HepG2 (cell line): ENCODE data around the gene AUTS2. TPM values are rescaled to one million over a fixed set of nuclear protein-coding genes. Genes with fewer than 3 reads are reported as not detected.

Experiments used
- ATAC-seq: fragments of 200-7000 bp; cut with Tn5 transposase; 3 replicates; pipeline ENCODE4 v1.9.1; 2020; ENCODE audit warnings: mild to moderate bottlenecking, moderate library complexity
- BruUV-seq: library from RNA; stranded (reverse); fragments of 400-500 nt; replicated peaks from 2 replicates; lab custom pipeline; 2021; lab: Mats Ljungman, UMichigan
- CTCF ChIA-PET: fragments of 300-600 bp; formaldehyde crosslinking; extraction: SDS; loops from one replicate; lab custom pipeline; 2021; ENCODE audit warnings: low total read pairs, inconsistent platforms, low intra/inter-chr PET ratio; lab: Yijun Ruan, JAX
- POLR2A ChIA-PET: fragments of 350-600 bp; sonication (Branson Sonifier 250); formaldehyde crosslinking; loops from one replicate; lab custom pipeline; 2020; ENCODE audit warnings: antibody characterized with exemption, inconsistent platforms; lab: Yijun Ruan, JAX
- DNase-seq: peaks from one replicate; pipeline ENCODE4 v3.0.0-alpha.2; 2015; ENCODE audit warnings: low spot score
- FAIRE-seq: peaks from 3 replicates; lab custom pipeline; 2011; peaks lifted over from hg19 to GRCh38; lab: Jason Lieb, UNC
- H2AFZ ChIP-seq: one replicate; pipeline ENCODE4 v1.6.1; 2011; ENCODE audit warnings: low read length, inconsistent platforms
- H3K27ac ChIP-seq: fragments of 300-600 bp; 3 replicates; pipeline ENCODE4 v1.8.0; 2011; ENCODE audit warnings: mixed run types, mild to moderate bottlenecking, mixed read lengths, low read length, inconsistent platforms; ENCODE audit not compliant: insufficient read depth; ENCODE audit errors: extremely low read length
- H3K27me3 ChIP-seq, 2 experiments: fragments of 200-600 bp in 1 of 2; 2 replicates in 1 of 2; 3 replicates in 1 of 2; pipeline versions ENCODE4 v1.6.0 to v1.8.0; 2011; ENCODE audit warnings: low read length in 2 of 2, mild to moderate bottlenecking in 2 of 2, moderate library complexity in 2 of 2, inconsistent platforms in 1 of 2; ENCODE audit not compliant: insufficient read depth in 2 of 2, control insufficient read depth in 1 of 2
- H3K36me3 ChIP-seq, 2 experiments: fragments of 200-600 bp in 1 of 2; replicated peaks in 1 of 2; 2 replicates in 1 of 2; 3 replicates in 1 of 2; pipeline versions ENCODE4 v1.5.1 to v1.8.0; 2011; ENCODE audit warnings: low read length in 2 of 2, inconsistent platforms in 1 of 2; ENCODE audit not compliant: insufficient read depth in 2 of 2, control insufficient read depth in 1 of 2
- H3K4me1 ChIP-seq: 2 replicates; pipeline ENCODE4 v1.5.1; 2012; ENCODE audit warnings: low read length, inconsistent platforms; ENCODE audit not compliant: insufficient read depth
- H3K4me2 ChIP-seq: 2 replicates; pipeline ENCODE4 v1.6.0; 2011; ENCODE audit warnings: low read depth, low read length, inconsistent platforms
- H3K4me3 ChIP-seq, 3 experiments: fragments of 200-600 bp in 1 of 3; sonication (generic), shearing (Covaris generic) in 1 of 3; replicated peaks in 1 of 3; 2 replicates each; pipeline ENCODE4 v1.5.1; 2011 to 2016; ENCODE audit warnings: low read length in 3 of 3, inconsistent platforms in 2 of 3, low read depth in 2 of 3, mild to moderate bottlenecking in 2 of 3, control low read depth in 1 of 3, mixed read lengths in 1 of 3; ENCODE audit not compliant: insufficient read depth in 1 of 3
- H3K79me2 ChIP-seq: one replicate; pipeline ENCODE4 v1.6.1; 2011; ENCODE audit warnings: low read length, inconsistent platforms; ENCODE audit not compliant: insufficient read depth
- H3K9ac ChIP-seq: 2 replicates; pipeline ENCODE4 v1.6.0; 2011; ENCODE audit warnings: mild to moderate bottlenecking, low read depth, low read length, inconsistent platforms; ENCODE audit not compliant: insufficient read depth
- H3K9me3 ChIP-seq: 2 replicates; pipeline ENCODE4 v1.5.1; 2012; ENCODE audit warnings: mild to moderate bottlenecking, low read length
- H4K20me1 ChIP-seq: 2 replicates; pipeline ENCODE4 v1.6.0; 2011; ENCODE audit warnings: inconsistent platforms, mild to moderate bottlenecking, low read length, moderate library complexity; ENCODE audit not compliant: insufficient read depth
- GMEB1 ChIP-seq: sonication (generic); formaldehyde crosslinking; IDR thresholded peaks from 2 replicates; pipeline ENCODE4 v1.5.1; 2020; ENCODE audit warnings: missing genetic modification reagents, mild to moderate bottlenecking, borderline replicate concordance
- HCFC1 ChIP-seq: fragments of 150-350 bp; IDR thresholded peaks from 2 replicates; pipeline ENCODE4 v1.6.1; 2014; ENCODE audit warnings: low read depth, low read length
- HIVEP1 ChIP-seq: sonication (generic); formaldehyde crosslinking; IDR thresholded peaks from 2 replicates; pipeline ENCODE4 v1.4.0; 2020; ENCODE audit warnings: mild to moderate bottlenecking, missing genetic modification reagents
- IRF2 ChIP-seq: IDR thresholded peaks from 2 replicates; pipeline ENCODE4 v1.6.1; 2018; ENCODE audit warnings: missing genetic modification reagents, missing compliant biosample characterization
- MAF1 ChIP-seq: sonication (generic); formaldehyde crosslinking; IDR thresholded peaks from 2 replicates; pipeline ENCODE4 v1.5.0; 2020; ENCODE audit warnings: missing genetic modification reagents, borderline replicate concordance
- NPAS2 ChIP-seq: sonication (generic); formaldehyde crosslinking; IDR thresholded peaks from 2 replicates; pipeline ENCODE4 v1.8.0; 2022; ENCODE audit warnings: mild to moderate bottlenecking, missing genetic modification reagents, borderline replicate concordance
- NR2F1 ChIP-seq, 2 experiments: fragments of 450-650 bp in 1 of 2; formaldehyde crosslinking in 1 of 2; IDR thresholded peaks; 2 replicates each; pipeline versions ENCODE4 v1.5.0 to v1.6.1; 2016 to 2020; ENCODE audit warnings: mild to moderate bottlenecking in 1 of 2, missing compliant biosample characterization in 1 of 2, missing genetic modification reagents in 1 of 2, moderate library complexity in 1 of 2
- NR2F2 ChIP-seq: IDR thresholded peaks from 2 replicates; pipeline ENCODE4 v1.6.1; 2012; ENCODE audit warnings: low read depth, inconsistent platforms, borderline replicate concordance
- POGK ChIP-seq: sonication (generic); formaldehyde crosslinking; conservative IDR thresholded peaks from 2 replicates; pipeline ENCODE4 v1.8.0; 2022; ENCODE audit warnings: mild to moderate bottlenecking, moderate library complexity, missing genetic modification reagents
- SIX1 ChIP-seq: sonication (generic); formaldehyde crosslinking; IDR thresholded peaks from 2 replicates; pipeline ENCODE4 v1.4.0; 2020; ENCODE audit warnings: missing genetic modification reagents, borderline replicate concordance
- SPEN ChIP-seq: sonication (generic); formaldehyde crosslinking; IDR thresholded peaks from 2 replicates; pipeline ENCODE4 v1.5.1; 2020; ENCODE audit warnings: low read depth, mild to moderate bottlenecking, missing genetic modification reagents
- ZNF264 ChIP-seq: sonication (generic); formaldehyde crosslinking; IDR thresholded peaks from 2 replicates; pipeline ENCODE4 v1.4.0; 2020; ENCODE audit warnings: missing genetic modification reagents
- ZNF552 ChIP-seq: sonication (generic); formaldehyde crosslinking; IDR thresholded peaks from 2 replicates; pipeline ENCODE4 v1.9.0; 2022; ENCODE audit warnings: missing genetic modification reagents, mild to moderate bottlenecking, borderline replicate concordance
- ZNF773 ChIP-seq: sonication (generic); formaldehyde crosslinking; IDR thresholded peaks from 2 replicates; pipeline ENCODE4 v1.4.0; 2020; ENCODE audit warnings: missing genetic modification reagents, borderline replicate concordance
- WGBS: methylation state at CpG from one replicate; pipeline ENCODE4 v1.1.6; 2017; ENCODE audit warnings: low lambda C conversion rate; 5-methylcytosine and 5-hydroxymethylcytosine counted together
- in situ Hi-C: cut with HindIII; loops from 2 replicates; pipeline ENCODE4 v1.10.0; 2017; ENCODE audit warnings: low pct_unique_long_range_greater_than_20kb; ENCODE audit not compliant: extremely low pct_ligation_motif_present
- intact Hi-C: fragments of 100-400 bp; cut with micrococcal nuclease; formaldehyde crosslinking; loops from one replicate; pipeline ENCODE4 v1.10.0; 2022; ENCODE audit not compliant: unreplicated experiment
- polyA plus RNA-seq, 8 experiments: library from polyadenylated mRNA; depleted of rRNA in 3 of 8; stranded (reverse) in 7 of 8; unstranded in 1 of 8; fragments of >200 nt; fragmentation: Illumina TruSeq in 4 of 8; extraction: Trizol in 4 of 8; gene quantifications; 2 replicates each; pipeline versions ENCODE4 v1.2.1 to v1.2.3, GENCODE V29; 2011 to 2016; ENCODE audit warnings: low read depth in 4 of 8, missing spikeins in 1 of 8, mixed read lengths in 1 of 8; ENCODE audit not compliant: insufficient read depth in 1 of 8
- total RNA-seq, 5 experiments: library from RNA; depleted of rRNA; stranded (reverse); fragments of >200 nt; fragmentation: Illumina TruSeq; extraction: Trizol; gene quantifications; 2 replicates each; pipeline ENCODE4 v1.2.3, GENCODE V29; 2016; ENCODE audit warnings: low read depth in 1 of 5

AUTS2 gene
- total and polyA plus RNA-seq, 2 of the 13 experiments (the other 11 are each of a cell fraction or from before 2014, with no cell fraction given) = 0.38 TPM; not detected in 1

GRCh38 chr7:70636169-70636568 lies 1037.9 kb downstream of the AUTS2 start:
- ChIA-PET CTCF (no interaction called here), POLR2A (no interaction called here)
- DNase-seq (no peak), FAIRE-seq (no peak), ATAC-seq (no peak)
- Histone ChIP-seq H4K20me1 (no peaks in the 10 kb centered on the region), H3K9ac (no peak overlapping the region), H3K4me2 (no peak overlapping the region), H3K27ac (no peak overlapping the region), H3K79me2 (no peaks in the 10 kb centered on the region), H3K36me3 (no peaks in the 10 kb centered on the region), H2AFZ (no peak overlapping the region), H3K9me3 (no peaks in the 10 kb centered on the region), H3K4me1 (no peaks in the 10 kb centered on the region), H3K27me3 (no peaks in the 10 kb centered on the region; a peak in 1 of 5 replicates), H3K4me3 (no peak overlapping the region)
- TF ChIP-seq HIVEP1 (CRISPR knock-in tag) (no peak), SPEN (CRISPR knock-in tag) (no peak), NR2F2 (no peak), ZNF773 (CRISPR knock-in tag) (no peak)
- BruUV-seq = no TSS peak
- intact Hi-C loops = no loop called here
- in situ Hi-C loops = no loop called here
- WGBS = 0% methylated on average over 3 of the region's 6 CpGs

GRCh38 chr7:70637726-70638125 lies 1039.5 kb downstream of the AUTS2 start:
- Histone ChIP-seq H3K27me3 (no peaks in the 10 kb centered on the region; a peak in 1 of 5 replicates), H3K36me3 (no peaks in the 10 kb centered on the region), H2AFZ (no peak overlapping the region), H3K4me2 (no peak overlapping the region), H3K4me3 (no peak overlapping the region), H3K27ac (no peak overlapping the region), H3K9ac (no peak overlapping the region), H3K79me2 (no peaks in the 10 kb centered on the region), H3K4me1 (no peaks in the 10 kb centered on the region), H4K20me1 (no peaks in the 10 kb centered on the region), H3K9me3 (no peaks in the 10 kb centered on the region)
- FAIRE-seq (no peak), DNase-seq (no peak), ATAC-seq (no peak)
- intact Hi-C loops (no loop called here), in situ Hi-C loops (no loop called here)
- POLR2A ChIA-PET = no interaction called here
- CTCF ChIA-PET = no interaction called here
- 0% methylated on average over 1 of the region's 1 CpG for WGBS
- no TSS peak for BruUV-seq
- TF ChIP-seq GMEB1 (CRISPR knock-in tag) = no peak
- no peak for TF ChIP-seq SIX1
- no peak for TF ChIP-seq ZNF552 (CRISPR knock-in tag)
- no peak for TF ChIP-seq SPEN (CRISPR knock-in tag)
- TF ChIP-seq HIVEP1 (CRISPR knock-in tag) = no peak
- no peak for TF ChIP-seq NPAS2
- no peak for TF ChIP-seq NR2F1 (CRISPR knock-in tag; IDR thresholded peaks at IDR 0.05)
- no peak for TF ChIP-seq ZNF264
- TF ChIP-seq POGK (CRISPR knock-in tag) = no peak
- TF ChIP-seq HCFC1 = no peak
- no peak for TF ChIP-seq MAF1 (CRISPR knock-in tag)
- TF ChIP-seq IRF2 (CRISPR knock-in tag) = no peak
